Ectodermal cell (in vitro differentiated cells): Measurements from ENCODE around the gene ZBTB4. TPM values are rescaled to one million over a fixed set of nuclear protein-coding genes. Genes with fewer than 3 reads are reported as not detected.

Experiments used
- H3K27ac ChIP-seq: 2 replicates; pipeline ENCODE4 v1.7.0; 2013; ENCODE audit warnings: mild to moderate bottlenecking, low read depth, low read length; ENCODE audit not compliant: insufficient read depth, poor library complexity, severe bottlenecking
- H3K27me3 ChIP-seq: 2 replicates; pipeline ENCODE4 v1.7.0; 2013; ENCODE audit warnings: mild to moderate bottlenecking, low read length; ENCODE audit not compliant: insufficient read depth, control insufficient read depth, poor library complexity, severe bottlenecking
- H3K36me3 ChIP-seq: one replicate; pipeline ENCODE4 v1.7.0; 2013; ENCODE audit warnings: low read length; ENCODE audit not compliant: control insufficient read depth, insufficient read depth
- H3K4me1 ChIP-seq: one replicate; pipeline ENCODE4 v1.7.0; 2013; ENCODE audit warnings: low read length; ENCODE audit not compliant: control insufficient read depth, insufficient read depth
- H3K4me3 ChIP-seq: 2 replicates; pipeline ENCODE4 v1.7.0; 2013; ENCODE audit warnings: low read depth, low read length, control low read depth; ENCODE audit not compliant: insufficient read depth
- H3K9me3 ChIP-seq: 2 replicates; pipeline ENCODE4 v1.7.0; 2013; ENCODE audit warnings: mild to moderate bottlenecking, low read length, moderate library complexity; ENCODE audit not compliant: control insufficient read depth
- WGBS, 2 experiments: methylation state at CpG; one replicate each; pipeline ENCODE4 v1.1.7; 2013; ENCODE audit warnings: missing lambda C conversion rate in 2 of 2; 5-methylcytosine and 5-hydroxymethylcytosine counted together
- polyA plus RNA-seq, 4 experiments: library from polyadenylated mRNA; stranded (reverse); fragments of 50-300 nt; gene quantifications; one replicate each; pipeline ENCODE4 v1.2.3, GENCODE V29; 2013

Gene ZBTB4
- 17.5 TPM for polyA plus RNA-seq (2013, experiment 1 of 4)
- 20.2 TPM for polyA plus RNA-seq (2013, experiment 2 of 4)
- 16.7 TPM for polyA plus RNA-seq (2013, experiment 3 of 4)
- polyA plus RNA-seq (2013, experiment 4 of 4), result 18.4 TPM

DNA sequence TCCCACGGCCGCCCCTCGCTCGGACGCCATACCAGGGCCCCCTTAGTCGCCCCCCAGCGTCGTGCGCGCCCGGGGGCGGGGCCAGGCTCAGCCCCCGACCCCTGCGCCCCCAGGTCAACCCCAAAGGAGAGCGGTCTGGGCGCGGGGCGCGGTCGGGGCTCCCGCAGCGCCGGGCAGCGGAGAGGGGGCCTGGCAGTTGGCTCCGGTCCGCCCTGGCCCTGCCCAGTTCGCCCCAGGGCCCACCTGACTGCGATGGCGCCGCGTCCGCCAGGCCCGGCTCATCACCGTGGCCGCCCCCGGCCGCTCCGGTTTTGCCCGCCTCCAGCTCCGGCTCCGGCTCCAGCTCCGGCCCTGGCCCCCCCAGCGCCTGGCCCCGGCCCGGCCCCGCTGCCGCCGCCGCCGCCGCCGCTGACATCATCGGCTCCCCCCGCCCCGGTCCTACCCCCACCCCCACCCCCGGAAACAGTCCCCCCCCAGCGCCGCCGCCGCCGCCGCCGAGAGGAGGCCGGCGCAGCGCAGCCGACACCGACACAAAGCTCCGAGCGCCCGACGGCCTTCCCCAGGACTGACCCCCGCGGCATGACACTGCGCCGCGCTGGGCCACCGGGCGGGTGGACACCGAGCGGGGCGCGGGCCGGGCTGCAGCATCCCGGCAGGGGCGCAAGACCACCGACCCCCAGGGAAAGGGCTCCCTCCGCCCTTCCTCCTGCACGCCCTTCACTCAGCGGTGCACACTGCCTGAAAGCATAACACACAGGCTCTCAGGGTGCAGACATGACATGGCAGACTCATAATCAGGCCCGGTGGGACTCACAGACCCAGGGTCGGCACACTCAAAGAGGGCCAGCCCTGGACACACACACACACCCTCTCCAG is at the start of gene ZBTB4:
Gene ZBTB4 (minus strand): TSS at position 419 of the 876 bp plus-strand sequence. CDS start 12,830 bp downstream, outside the sequence.
- Histone ChIP-seq H3K27ac (peak within 1 kb of the TSS; percentile 79), H3K4me3 (peak within 1 kb of the TSS; percentile 71), H3K36me3 (no peaks in the 10 kb centered on the region), H3K27me3 (no peaks in the 10 kb centered on the region), H3K4me1 (peaks cover 42% of the 10 kb centered on the region), H3K9me3 (no peaks in the 10 kb centered on the region)
- WGBS, 2 experiments, result 1% methylated on average over 78 to 85 of the region's 92 CpGs

DNA sequence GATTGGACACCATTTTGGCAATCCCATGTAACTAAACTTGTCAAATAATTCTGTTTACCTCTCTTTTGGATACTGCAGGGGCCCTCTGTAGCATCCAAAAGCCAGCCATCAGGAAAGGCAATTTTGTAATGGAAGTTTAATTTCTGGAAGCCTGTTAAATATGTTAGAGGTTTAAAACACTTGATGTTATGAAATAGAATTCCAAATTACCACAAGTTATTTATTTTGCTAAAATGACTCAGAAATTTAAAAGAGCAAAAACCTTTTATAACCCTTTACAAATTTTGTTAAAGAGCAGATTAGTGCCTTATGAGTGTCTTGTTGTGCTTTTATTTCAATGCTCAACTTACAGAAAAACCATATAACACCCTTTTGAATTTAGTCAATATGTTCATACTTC is 49.4 kb upstream of the ZBTB4 start:
- Histone ChIP-seq H3K36me3 (no peaks in the 10 kb centered on the region), H3K4me3 (no peak overlapping the region), H3K4me1 (no peaks in the 10 kb centered on the region), H3K27me3 (no peaks in the 10 kb centered on the region), H3K27ac (no peak overlapping the region), H3K9me3 (no peaks in the 10 kb centered on the region)

DNA sequence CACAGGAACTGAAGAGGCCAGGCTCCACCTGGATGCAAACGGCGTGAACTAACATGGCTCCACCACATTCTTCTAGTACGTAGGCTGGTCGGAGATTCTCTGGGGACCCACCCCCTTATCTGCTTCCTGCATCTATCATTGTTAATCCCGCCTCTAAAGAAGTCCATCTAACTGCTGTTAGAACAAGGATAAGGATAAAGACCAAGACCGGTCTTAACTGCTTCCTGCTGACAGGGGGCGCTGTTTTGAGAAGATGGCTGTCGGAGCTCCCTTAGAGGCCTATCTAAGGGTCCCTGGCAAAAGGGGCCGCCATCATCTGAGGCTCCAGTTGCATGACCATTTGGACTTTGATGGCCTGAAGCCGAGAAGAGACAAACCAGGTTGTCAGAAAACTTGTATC is 43.6 kb upstream of the ZBTB4 start:
- Histone ChIP-seq H3K36me3 (no peaks in the 10 kb centered on the region), H3K4me3 (no peak overlapping the region), H3K27me3 (no peaks in the 10 kb centered on the region), H3K4me1 (no peaks in the 10 kb centered on the region), H3K9me3 (no peaks in the 10 kb centered on the region), H3K27ac (no peak overlapping the region)
- 67 to 70% methylated on average over 10 of the region's 10 CpGs for WGBS, 2 experiments

GRCh38 chr17:7515911-7516610 is 36.6 kb upstream of the ZBTB4 start:
- 86 to 87% methylated on average over 13 of the region's 13 CpGs for WGBS, 2 experiments
- Histone ChIP-seq H3K27ac (no peak overlapping the region), H3K4me3 (no peak overlapping the region), H3K27me3 (no peaks in the 10 kb centered on the region), H3K9me3 (no peaks in the 10 kb centered on the region), H3K36me3 (peaks cover 28% of the 10 kb centered on the region), H3K4me1 (no peaks in the 10 kb centered on the region)

DNA sequence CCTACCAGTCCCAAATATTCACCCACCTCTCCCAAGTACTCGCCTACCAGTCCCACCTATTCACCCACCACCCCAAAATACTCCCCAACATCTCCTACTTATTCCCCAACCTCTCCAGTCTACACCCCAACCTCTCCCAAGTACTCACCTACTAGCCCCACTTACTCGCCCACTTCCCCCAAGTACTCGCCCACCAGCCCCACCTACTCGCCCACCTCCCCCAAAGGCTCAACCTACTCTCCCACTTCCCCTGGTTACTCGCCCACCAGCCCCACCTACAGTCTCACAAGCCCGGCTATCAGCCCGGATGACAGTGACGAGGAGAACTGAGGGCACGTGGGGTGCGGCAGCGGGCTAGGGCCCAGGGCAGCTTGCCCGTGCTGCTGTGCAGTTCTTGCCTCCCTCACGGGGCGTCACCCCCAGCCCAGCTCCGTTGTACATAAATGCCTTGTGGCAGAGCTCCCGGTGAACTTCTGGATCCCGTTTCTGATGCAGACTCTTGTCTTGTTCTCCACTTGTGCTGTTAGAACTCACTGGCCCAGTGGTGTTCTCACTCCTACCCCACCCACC is 34.5 kb upstream of the ZBTB4 start:
- no peaks in the 10 kb centered on the region for H3K9me3 ChIP-seq
- H3K27ac ChIP-seq, result no peak overlapping the region
- no peak overlapping the region for H3K4me3 ChIP-seq
- peaks cover 41% of the 10 kb centered on the region for H3K36me3 ChIP-seq
- WGBS, 2 experiments, result 85 to 90% methylated on average over 17 of the region's 17 CpGs
- no peaks in the 10 kb centered on the region for H3K27me3 ChIP-seq
- no peaks in the 10 kb centered on the region for H3K4me1 ChIP-seq

- Histone ChIP-seq H3K27me3 (no peaks in the 10 kb centered on the region), H3K36me3 (peaks cover 50% of the 10 kb centered on the region), H3K9me3 (no peaks in the 10 kb centered on the region), H3K27ac (no peak overlapping the region), H3K4me1 (no peaks in the 10 kb centered on the region), H3K4me3 (no peak overlapping the region)
- WGBS, 2 experiments, result 92 to 93% methylated on average over 20 of the region's 20 CpGs
Observed at GRCh38 chr17:7512824-7513540, 33.6 kb upstream of the ZBTB4 start.

DNA sequence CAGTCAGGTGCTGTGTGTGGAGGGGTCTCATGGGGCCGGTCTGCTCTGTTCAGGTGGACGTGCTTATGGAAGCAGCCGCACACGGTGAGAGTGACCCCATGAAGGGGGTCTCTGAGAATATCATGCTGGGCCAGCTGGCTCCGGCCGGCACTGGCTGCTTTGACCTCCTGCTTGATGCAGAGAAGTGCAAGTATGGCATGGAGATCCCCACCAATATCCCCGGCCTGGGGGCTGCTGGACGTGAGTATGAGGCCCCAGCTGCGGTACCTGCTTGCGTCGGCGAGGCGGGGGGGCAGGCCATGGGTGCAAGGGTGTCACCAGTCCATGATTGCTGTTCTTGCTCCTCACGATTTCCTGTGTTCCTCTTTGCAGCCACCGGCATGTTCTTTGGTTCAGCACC is 32.7 kb upstream of the ZBTB4 start:
- 96 to 97% methylated on average over 15 of the region's 15 CpGs for WGBS, 2 experiments
- H3K27me3 ChIP-seq, result no peaks in the 10 kb centered on the region
- H3K4me3 ChIP-seq, result no peak overlapping the region
- H3K9me3 ChIP-seq, result no peaks in the 10 kb centered on the region
- H3K27ac ChIP-seq, result no peak overlapping the region
- H3K36me3 ChIP-seq, result peaks cover 52% of the 10 kb centered on the region
- H3K4me1 ChIP-seq, result no peaks in the 10 kb centered on the region

- Histone ChIP-seq H3K4me3 (no peak overlapping the region), H3K4me1 (no peaks in the 10 kb centered on the region), H3K36me3 (peaks cover 52% of the 10 kb centered on the region), H3K27ac (no peak overlapping the region), H3K9me3 (no peaks in the 10 kb centered on the region), H3K27me3 (no peaks in the 10 kb centered on the region)
- WGBS, 2 experiments, result 94 to 95% methylated on average over 10 of the region's 10 CpGs
Observed at GRCh38 chr17:7511108-7511507, 31.7 kb upstream of the ZBTB4 start.

DNA sequence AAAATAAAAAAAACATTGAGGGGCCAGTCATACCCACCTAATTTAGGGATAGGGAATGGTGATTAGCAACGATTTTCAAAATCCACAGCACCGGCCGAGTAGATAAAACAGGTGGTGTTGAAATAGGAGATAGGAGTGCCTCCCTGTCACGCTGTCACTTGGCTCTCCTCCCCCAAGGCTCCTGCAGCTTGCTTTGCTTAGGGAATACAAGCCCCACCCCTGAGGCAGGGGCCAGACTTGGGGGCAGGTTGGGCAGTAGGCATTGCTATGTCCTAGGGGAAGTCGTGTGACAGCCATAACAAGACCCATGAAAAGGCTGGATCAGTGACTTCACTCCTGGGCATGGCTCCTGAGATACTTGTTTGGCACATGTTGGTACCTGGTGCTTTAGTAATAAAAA is 30.5 kb upstream of the ZBTB4 start:
- WGBS, 2 experiments, result 92 to 96% methylated on average over 5 of the region's 5 CpGs
- Histone ChIP-seq H3K27ac (no peak overlapping the region), H3K4me3 (no peak overlapping the region), H3K36me3 (peaks cover 55% of the 10 kb centered on the region), H3K27me3 (no peaks in the 10 kb centered on the region), H3K4me1 (no peaks in the 10 kb centered on the region), H3K9me3 (no peaks in the 10 kb centered on the region)
